IMR-90 (cell line): ENCODE results near the gene ACY1. TPM values are rescaled to one million over a fixed set of nuclear protein-coding genes. Genes with fewer than 3 reads are reported as not detected.

Experiments
- ATAC-seq: fragments of 200-7000 bp; cut with Tn5 transposase; 2 replicates; pipeline ENCODE4 v1.9.1; 2020; ENCODE audit warnings: low read depth, mild to moderate bottlenecking, moderate library complexity
- BruUV-seq: library from RNA; stranded (reverse); fragments of 400-500 nt; replicated peaks from 2 replicates; lab custom pipeline; 2021; lab: Mats Ljungman, UMichigan
- CTCF ChIA-PET: fragments of 300-600 bp; formaldehyde crosslinking; extraction: SDS; loops from one replicate; lab custom pipeline; 2021; ENCODE audit warnings: antibody characterized with exemption; lab: Yijun Ruan, JAX
- POLR2A ChIA-PET: fragments of 300-600 bp; sonication (Branson Sonifier 250); formaldehyde crosslinking; loops from one replicate; lab custom pipeline; 2022; ENCODE audit warnings: antibody characterized with exemption; ENCODE audit not compliant: unreplicated experiment; lab: Charles Lee
- DNase-seq: peaks from one replicate; pipeline ENCODE4 v3.0.0; 2013
- H2AFZ ChIP-seq: replicated peaks from 2 replicates; pipeline ENCODE3; 2013; ENCODE audit warnings: low read length, mild to moderate bottlenecking; ENCODE audit not compliant: poor library complexity
- H2AK5ac ChIP-seq: 2 replicates; pipeline ENCODE4 v1.6.1; 2013; ENCODE audit warnings: low read depth, low read length, inconsistent platforms
- H2AK9ac ChIP-seq: replicated peaks from 2 replicates; pipeline ENCODE3; 2013; ENCODE audit warnings: mild to moderate bottlenecking, low read depth, low read length, moderate library complexity; ENCODE audit not compliant: poor library complexity
- H2BK120ac ChIP-seq: 2 replicates; pipeline ENCODE4 v1.6.1; 2013; ENCODE audit warnings: low read depth, low read length, inconsistent platforms
- H2BK15ac ChIP-seq: 3 replicates; pipeline ENCODE4 v1.6.1; 2013; ENCODE audit warnings: low read depth, low read length, inconsistent platforms
- H2BK20ac ChIP-seq: 2 replicates; pipeline ENCODE4 v1.6.1; 2013; ENCODE audit warnings: low read depth, mild to moderate bottlenecking, inconsistent platforms, low read length, moderate library complexity
- H2BK5ac ChIP-seq: 2 replicates; pipeline ENCODE4 v1.6.1; 2013; ENCODE audit warnings: mild to moderate bottlenecking, low read depth, low read length, inconsistent platforms; ENCODE audit not compliant: poor library complexity, severe bottlenecking
- H3K14ac ChIP-seq: replicated peaks from 2 replicates; pipeline ENCODE4 v1.6.1; 2013; ENCODE audit warnings: low read depth, low read length, inconsistent platforms
- H3K18ac ChIP-seq: 2 replicates; pipeline ENCODE4 v1.6.1; 2013; ENCODE audit warnings: low read depth, low read length, control low read depth
- H3K23ac ChIP-seq: 2 replicates; pipeline ENCODE4 v1.6.1; 2013; ENCODE audit warnings: low read depth, low read length, inconsistent platforms
- H3K27ac ChIP-seq: 2 replicates; pipeline ENCODE4 v1.5.1; 2013; ENCODE audit warnings: mild to moderate bottlenecking, control low read depth, low read length; ENCODE audit not compliant: insufficient read depth
- H3K27me3 ChIP-seq: 2 replicates; pipeline ENCODE4 v1.6.1; 2013; ENCODE audit warnings: low read length; ENCODE audit not compliant: control insufficient read depth, insufficient read depth
- H3K36me3 ChIP-seq: 2 replicates; pipeline ENCODE4 v1.6.1; 2013; ENCODE audit warnings: low read length, mixed read lengths; ENCODE audit not compliant: control insufficient read depth, insufficient read depth
- H3K4ac ChIP-seq: 2 replicates; pipeline ENCODE4 v1.6.1; 2013; ENCODE audit warnings: low read depth, low read length, inconsistent platforms
- H3K4me1 ChIP-seq: 2 replicates; pipeline ENCODE4 v1.6.1; 2013; ENCODE audit warnings: low read length, mixed read lengths; ENCODE audit not compliant: control insufficient read depth, insufficient read depth
- H3K4me2 ChIP-seq: 2 replicates; pipeline ENCODE4 v1.6.1; 2013; ENCODE audit warnings: low read depth, mild to moderate bottlenecking, control low read depth, low read length, moderate library complexity
- H3K4me3 ChIP-seq: 2 replicates; pipeline ENCODE4 v1.5.1; 2013; ENCODE audit warnings: low read depth, mild to moderate bottlenecking, control low read depth, low read length, moderate library complexity; ENCODE audit not compliant: insufficient read depth
- H3K56ac ChIP-seq: 2 replicates; pipeline ENCODE4 v1.6.1; 2013; ENCODE audit warnings: low read length, inconsistent platforms; ENCODE audit not compliant: insufficient read depth; ENCODE audit errors: extremely low read depth
- H3K79me1 ChIP-seq, 2 experiments: 2 replicates each; pipeline ENCODE4 v1.6.1; 2013; ENCODE audit warnings: low read length in 2 of 2, inconsistent platforms in 1 of 2, low read depth in 1 of 2
- H3K9ac ChIP-seq: 2 replicates; pipeline ENCODE4 v1.6.1; 2013; ENCODE audit warnings: low read depth, low read length, control low read depth
- H3K9me1 ChIP-seq: 2 replicates; pipeline ENCODE4 v1.6.1; 2013; ENCODE audit warnings: low read length, inconsistent platforms; ENCODE audit not compliant: insufficient read depth
- H3K9me3 ChIP-seq: 2 replicates; pipeline ENCODE4 v1.6.1; 2013; ENCODE audit warnings: low read length; ENCODE audit not compliant: control insufficient read depth, insufficient read depth
- H4K20me1 ChIP-seq: 2 replicates; pipeline ENCODE4 v1.6.1; 2013; ENCODE audit warnings: low read length, inconsistent platforms; ENCODE audit not compliant: insufficient read depth
- H4K5ac ChIP-seq: 2 replicates; pipeline ENCODE4 v1.6.1; 2013; ENCODE audit warnings: mild to moderate bottlenecking, low read depth, low read length, control low read depth
- H4K8ac ChIP-seq, 2 experiments: 2 replicates each; pipeline ENCODE4 v1.6.1; 2013; ENCODE audit warnings: low read depth in 2 of 2, low read length in 2 of 2, control low read depth in 1 of 2, inconsistent platforms in 1 of 2
- H4K91ac ChIP-seq: 2 replicates; pipeline ENCODE4 v1.6.1; 2013; ENCODE audit warnings: low read depth, low read length, inconsistent platforms; ENCODE audit not compliant: insufficient read depth
- BHLHE40 ChIP-seq: fragments of 150-350 bp; IDR thresholded peaks from 2 replicates; pipeline ENCODE4 v1.6.1; 2016; ENCODE audit warnings: mild to moderate bottlenecking, low read depth, low read length
- CHD1 ChIP-seq: IDR thresholded peaks from 2 replicates; pipeline ENCODE4 v1.6.1; 2012; ENCODE audit warnings: low read depth, low read length, improper control_type of control experiment
- FOS ChIP-seq: fragments of 150-350 bp; IDR thresholded peaks from 2 replicates; pipeline ENCODE4 v1.6.1; 2016; ENCODE audit warnings: low read depth, low read length
- MAFK ChIP-seq: IDR thresholded peaks from 2 replicates; pipeline ENCODE4 v1.6.1; 2012; ENCODE audit warnings: low read depth, low read length, improper control_type of control experiment
- MAZ ChIP-seq: IDR thresholded peaks from 2 replicates; pipeline ENCODE4 v1.6.1; 2012; ENCODE audit warnings: low read depth, mild to moderate bottlenecking, low read length, improper control_type of control experiment, moderate library complexity, borderline replicate concordance
- MXI1 ChIP-seq: IDR thresholded peaks from 2 replicates; pipeline ENCODE4 v1.6.1; 2012; ENCODE audit warnings: low read depth, mild to moderate bottlenecking, low read length, moderate library complexity, borderline replicate concordance
- NFE2L2 ChIP-seq: fragments of 150-350 bp; IDR thresholded peaks from 2 replicates; pipeline ENCODE4 v1.6.1; 2016; ENCODE audit warnings: low read depth, mild to moderate bottlenecking, low read length
- RAD21 ChIP-seq: IDR thresholded peaks from 2 replicates; pipeline ENCODE4 v1.6.1; 2012; ENCODE audit warnings: low read length, improper control_type of control experiment
- RCOR1 ChIP-seq: IDR thresholded peaks from 2 replicates; pipeline ENCODE4 v1.6.1; 2012; ENCODE audit warnings: mild to moderate bottlenecking, low read length, improper control_type of control experiment; ENCODE audit not compliant: insufficient replicate concordance
- RFX5 ChIP-seq: IDR thresholded peaks from 2 replicates; pipeline ENCODE4 v1.8.0; 2012; ENCODE audit warnings: low read depth, mild to moderate bottlenecking, low read length, moderate library complexity
- WGBS, 2 experiments: methylation state at CpG; one replicate each; pipeline versions ENCODE4 v1.1.5 to v1.1.7; 2013; ENCODE audit warnings: missing lambda C conversion rate in 2 of 2; ENCODE audit not compliant: insufficient read length in 1 of 2; ENCODE audit errors: extremely low coverage in 2 of 2; 5-methylcytosine and 5-hydroxymethylcytosine counted together
- dilution Hi-C: fragments of 300-500 bp; cut with HindIII; formaldehyde crosslinking; loops from one replicate; pipeline ENCODE4 v1.14.3; 2018; ENCODE audit warnings: low sequenced_read_pairs; ENCODE audit not compliant: unreplicated experiment
- in situ Hi-C: fragments of 300-500 bp; cut with MboI; formaldehyde crosslinking; loops from 3 replicates; pipeline ENCODE4 v1.14.3; 2019; ENCODE audit warnings: low sequenced_read_pairs, inconsistent platforms, mixed read lengths
- intact Hi-C: fragments of 100-400 bp; cut with micrococcal nuclease; formaldehyde crosslinking; loops from 2 replicates; pipeline ENCODE4 v1.10.0; 2022
- polyA plus RNA-seq, 3 experiments: library from polyadenylated mRNA; depleted of rRNA; stranded (reverse); fragments of >200 nt; gene quantifications; 2 replicates each; pipeline ENCODE4 v1.2.3, GENCODE V29; 2012; ENCODE audit warnings: low replicate concordance in 1 of 3
- total RNA-seq: library from RNA; depleted of rRNA; stranded (reverse); fragments of >200 nt; gene quantifications from 2 replicates; pipeline ENCODE4 v1.2.3, GENCODE V29; 2012
- TF ChIP-seq, protein P1 (sequence below): fragments of 150-350 bp; IDR thresholded peaks from 2 replicates; pipeline ENCODE4 v1.6.1; 2016; ENCODE audit warnings: low read depth, mild to moderate bottlenecking, low read length, moderate library complexity, borderline replicate concordance
- TF ChIP-seq, protein P2 (sequence below): fragments of 150-350 bp; IDR thresholded peaks from 2 replicates; pipeline ENCODE4 v1.6.1; 2017; ENCODE audit warnings: mild to moderate bottlenecking, antibody characterized with exemption, low read length, low read depth
- TF ChIP-seq, protein P3 (sequence below): conservative IDR thresholded peaks from 2 replicates; pipeline ENCODE4 v1.5.1; 2012; ENCODE audit warnings: mild to moderate bottlenecking, low read depth, low read length, improper control_type of control experiment

ACY1 gene
- total and polyA plus RNA-seq, 2 of the 4 experiments (the other 2 are of a cell fraction), result 22.0 to 47.1 TPM

DNA sequence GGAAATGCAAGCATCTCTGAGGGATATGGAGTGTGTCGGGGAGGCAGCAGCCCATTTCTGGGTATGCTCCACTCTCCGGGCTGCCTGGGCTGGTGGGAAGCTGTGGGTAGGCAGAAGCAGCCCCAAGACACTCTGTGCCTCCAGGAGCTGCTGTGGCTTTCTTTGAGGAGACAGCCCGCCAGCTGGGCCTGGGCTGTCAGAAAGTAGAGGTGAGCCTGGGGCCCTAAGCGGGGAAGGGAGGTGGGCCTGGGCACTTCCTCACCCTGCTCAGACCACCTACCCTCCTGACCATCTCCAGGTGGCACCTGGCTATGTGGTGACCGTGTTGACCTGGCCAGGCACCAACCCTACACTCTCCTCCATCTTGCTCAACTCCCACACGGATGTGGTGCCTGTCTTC is 1.7 kb downstream of the ACY1 start:
- H3K18ac ChIP-seq, result no peak overlapping the region
- H3K23ac ChIP-seq, result no peak overlapping the region
- CTCF ChIA-PET, result no interaction called here
- H3K9me1 ChIP-seq, result peaks cover 10% of the 10 kb centered on the region
- dilution Hi-C loops (no loop called here), intact Hi-C loops (no loop called here), in situ Hi-C loops (no loop called here)
- no peaks in the 10 kb centered on the region for H3K27me3 ChIP-seq
- H2AK9ac ChIP-seq, result peak overlapping the region; percentile 66
- ATAC-seq, result no peak
- DNase-seq, result no peak
- WGBS, 2 experiments, result no CpG with 5 or more reads among the region's 6 CpGs
- no peak overlapping the region for H4K5ac ChIP-seq
- no peak overlapping the region for H3K56ac ChIP-seq
- H4K8ac ChIP-seq, result no peak overlapping the region
- POLR2A ChIA-PET, result no interaction called here
- H3K4ac ChIP-seq, result no peak overlapping the region
- H3K4me2 ChIP-seq, result no peak overlapping the region
- peaks cover 4% of the 10 kb centered on the region for H4K20me1 ChIP-seq
- H3K36me3 ChIP-seq, result peaks cover 2% of the 10 kb centered on the region; the same call in 1 of the 2 replicates
- no peak overlapping the region for H3K27ac ChIP-seq
- 0 out of 2 replicates have a peak overlapping the region, but pooled peaks have one; percentile 33 for H2AK5ac ChIP-seq
- no peaks in the 10 kb centered on the region for H3K9me3 ChIP-seq
- no peak overlapping the region for H3K9ac ChIP-seq
- no peak overlapping the region for H3K14ac ChIP-seq
- no peak overlapping the region for H2BK5ac ChIP-seq
- H3K79me1 ChIP-seq, result peaks cover 5 to 56% of the 10 kb centered on the region in 2 experiments; a peak in 3 of 4 replicates
- peaks cover 17% of the 10 kb centered on the region for H3K4me1 ChIP-seq
- no peak overlapping the region for H2BK20ac ChIP-seq
- TF ChIP-seq NFE2L2, result no peak
- TF ChIP-seq, protein P1, sequence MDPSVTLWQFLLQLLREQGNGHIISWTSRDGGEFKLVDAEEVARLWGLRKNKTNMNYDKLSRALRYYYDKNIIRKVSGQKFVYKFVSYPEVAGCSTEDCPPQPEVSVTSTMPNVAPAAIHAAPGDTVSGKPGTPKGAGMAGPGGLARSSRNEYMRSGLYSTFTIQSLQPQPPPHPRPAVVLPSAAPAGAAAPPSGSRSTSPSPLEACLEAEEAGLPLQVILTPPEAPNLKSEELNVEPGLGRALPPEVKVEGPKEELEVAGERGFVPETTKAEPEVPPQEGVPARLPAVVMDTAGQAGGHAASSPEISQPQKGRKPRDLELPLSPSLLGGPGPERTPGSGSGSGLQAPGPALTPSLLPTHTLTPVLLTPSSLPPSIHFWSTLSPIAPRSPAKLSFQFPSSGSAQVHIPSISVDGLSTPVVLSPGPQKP, result no peak
- TF ChIP-seq, protein P2, sequence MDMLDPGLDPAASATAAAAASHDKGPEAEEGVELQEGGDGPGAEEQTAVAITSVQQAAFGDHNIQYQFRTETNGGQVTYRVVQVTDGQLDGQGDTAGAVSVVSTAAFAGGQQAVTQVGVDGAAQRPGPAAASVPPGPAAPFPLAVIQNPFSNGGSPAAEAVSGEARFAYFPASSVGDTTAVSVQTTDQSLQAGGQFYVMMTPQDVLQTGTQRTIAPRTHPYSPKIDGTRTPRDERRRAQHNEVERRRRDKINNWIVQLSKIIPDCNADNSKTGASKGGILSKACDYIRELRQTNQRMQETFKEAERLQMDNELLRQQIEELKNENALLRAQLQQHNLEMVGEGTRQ, result no peak
- no peak for TF ChIP-seq RAD21
- no peak for TF ChIP-seq RCOR1
- TF ChIP-seq BHLHE40, result no peak
- TF ChIP-seq CHD1, result no peak
- no peak for TF ChIP-seq MXI1
- no peak for TF ChIP-seq MAZ
- no peak for TF ChIP-seq MAFK
- no peak for TF ChIP-seq FOS
- no peak for TF ChIP-seq RFX5
- TF ChIP-seq, protein P3, sequence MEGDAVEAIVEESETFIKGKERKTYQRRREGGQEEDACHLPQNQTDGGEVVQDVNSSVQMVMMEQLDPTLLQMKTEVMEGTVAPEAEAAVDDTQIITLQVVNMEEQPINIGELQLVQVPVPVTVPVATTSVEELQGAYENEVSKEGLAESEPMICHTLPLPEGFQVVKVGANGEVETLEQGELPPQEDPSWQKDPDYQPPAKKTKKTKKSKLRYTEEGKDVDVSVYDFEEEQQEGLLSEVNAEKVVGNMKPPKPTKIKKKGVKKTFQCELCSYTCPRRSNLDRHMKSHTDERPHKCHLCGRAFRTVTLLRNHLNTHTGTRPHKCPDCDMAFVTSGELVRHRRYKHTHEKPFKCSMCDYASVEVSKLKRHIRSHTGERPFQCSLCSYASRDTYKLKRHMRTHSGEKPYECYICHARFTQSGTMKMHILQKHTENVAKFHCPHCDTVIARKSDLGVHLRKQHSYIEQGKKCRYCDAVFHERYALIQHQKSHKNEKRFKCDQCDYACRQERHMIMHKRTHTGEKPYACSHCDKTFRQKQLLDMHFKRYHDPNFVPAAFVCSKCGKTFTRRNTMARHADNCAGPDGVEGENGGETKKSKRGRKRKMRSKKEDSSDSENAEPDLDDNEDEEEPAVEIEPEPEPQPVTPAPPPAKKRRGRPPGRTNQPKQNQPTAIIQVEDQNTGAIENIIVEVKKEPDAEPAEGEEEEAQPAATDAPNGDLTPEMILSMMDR, result no peak
- no peak overlapping the region for H3K4me3 ChIP-seq
- no peak overlapping the region for H2BK15ac ChIP-seq
- H4K91ac ChIP-seq, result no peak overlapping the region
- H2AFZ ChIP-seq, result no peak overlapping the region
- no TSS peak for BruUV-seq
- no peak overlapping the region for H2BK120ac ChIP-seq
